DMS153 treated with DMSO at 0.1 percent for 48 hours (cell line): ENCODE measurements around the gene SERPINB11.
"Not testable (repeated sequence)": the region's sequence is repeated elsewhere in the genome, so short reads cannot be mapped to it uniquely, and the experiment has no call there.

Experiments used
- DNase-seq: peaks from one replicate; lab custom pipeline; 2025; ENCODE audit not compliant: unreplicated experiment; lab: John Stamatoyannopoulos, UW

SERPINB11 gene

DNA sequence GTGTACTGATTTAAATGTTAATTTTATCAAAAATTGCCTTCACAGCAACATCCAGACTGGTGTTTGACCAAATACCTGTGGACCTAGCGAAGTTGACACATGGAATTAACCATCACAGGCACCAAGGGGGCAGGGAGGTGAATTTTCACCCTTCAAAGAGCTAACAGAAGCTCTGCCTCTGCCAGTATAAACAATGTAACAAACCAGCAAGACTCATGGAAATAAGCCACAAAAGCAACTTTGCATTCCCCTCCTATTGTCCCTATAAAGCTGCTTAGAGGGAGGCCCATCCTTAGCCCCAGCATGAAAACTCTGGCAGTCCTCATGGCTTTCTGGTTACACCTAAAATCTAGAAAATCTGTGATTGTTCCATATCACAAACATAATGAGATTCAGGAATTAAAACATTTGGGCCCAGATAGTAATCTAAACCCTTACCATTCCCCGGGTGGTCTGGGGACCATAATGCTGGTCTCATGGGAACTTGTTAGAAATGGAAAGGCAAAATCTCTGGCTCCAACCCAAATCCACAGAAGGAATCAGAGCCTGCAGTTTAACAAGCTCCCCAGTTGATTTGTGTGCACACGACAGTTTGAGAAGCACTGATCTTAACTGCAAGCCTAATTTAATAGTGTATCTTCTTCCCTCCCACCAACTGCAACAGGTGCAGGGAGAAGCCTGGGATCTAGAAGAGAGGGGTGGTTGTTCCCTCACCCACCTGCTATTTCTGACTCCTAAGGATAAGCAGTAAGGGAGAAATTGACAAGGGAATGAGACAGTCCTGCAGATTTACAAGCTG, 23.1 kb downstream of the SERPINB11 start:
- no peak for DNase-seq

DNA sequence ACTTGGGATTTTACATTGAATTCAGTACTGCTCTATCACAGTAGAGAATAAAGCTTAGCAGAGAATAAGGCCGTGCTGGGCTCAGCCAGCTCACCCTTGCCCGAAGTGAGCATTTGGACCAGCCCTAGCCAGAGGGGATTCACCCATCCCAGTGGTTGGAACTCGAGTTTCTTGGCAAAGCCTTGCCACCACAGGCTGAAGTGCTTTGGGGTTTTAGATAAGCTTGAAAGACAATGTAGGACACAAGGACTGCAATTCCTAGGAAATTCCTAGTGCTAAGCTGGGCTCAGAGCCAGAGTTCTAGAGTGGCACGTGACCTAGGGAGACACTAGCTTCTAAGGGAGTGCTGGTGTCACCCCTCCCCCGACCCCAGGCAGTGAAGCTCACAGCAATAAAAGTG, 28.0 kb downstream of the SERPINB11 start:
- no peak for DNase-seq

DNA sequence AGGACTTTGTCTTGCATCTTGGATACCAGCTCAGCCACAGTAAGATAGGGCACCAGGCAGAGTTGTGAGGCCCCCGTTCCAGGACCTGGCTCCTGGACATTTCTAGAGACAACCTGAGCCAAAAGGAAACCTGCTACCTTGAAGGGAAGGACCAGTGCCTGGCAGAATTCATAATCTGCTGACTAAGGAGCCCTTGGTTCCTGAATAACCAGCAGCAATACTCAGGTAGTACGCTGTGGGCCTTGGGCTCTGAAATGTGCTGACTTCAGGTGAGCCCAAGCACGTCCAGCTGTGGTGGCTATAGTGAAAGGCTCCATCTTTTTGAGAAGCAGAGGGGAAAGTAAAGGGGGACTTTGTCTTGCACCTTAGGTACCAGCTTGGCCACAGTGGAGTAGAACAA, 28.5 kb downstream of the SERPINB11 start:
- no peak for DNase-seq

DNA sequence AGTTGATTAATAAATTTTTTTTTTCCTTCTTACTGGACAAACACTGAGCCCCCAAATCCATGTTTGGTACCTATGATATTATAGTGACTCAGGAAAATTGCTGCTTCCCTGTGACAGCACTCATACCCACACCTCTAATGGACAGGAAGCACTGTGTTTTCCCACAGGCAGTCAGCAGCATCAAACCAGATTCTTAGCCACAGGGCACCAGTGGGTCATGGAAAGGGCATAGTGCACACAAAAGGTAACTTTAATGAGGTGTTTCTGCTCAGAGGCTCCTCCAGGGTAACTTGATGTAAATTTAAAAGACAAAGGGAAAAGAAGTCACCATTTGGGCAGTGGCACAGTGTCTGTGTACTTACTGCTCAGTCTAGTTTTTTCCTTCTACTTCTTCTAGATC, 34.1 kb downstream of the SERPINB11 start:
- no peak for DNase-seq

DNA sequence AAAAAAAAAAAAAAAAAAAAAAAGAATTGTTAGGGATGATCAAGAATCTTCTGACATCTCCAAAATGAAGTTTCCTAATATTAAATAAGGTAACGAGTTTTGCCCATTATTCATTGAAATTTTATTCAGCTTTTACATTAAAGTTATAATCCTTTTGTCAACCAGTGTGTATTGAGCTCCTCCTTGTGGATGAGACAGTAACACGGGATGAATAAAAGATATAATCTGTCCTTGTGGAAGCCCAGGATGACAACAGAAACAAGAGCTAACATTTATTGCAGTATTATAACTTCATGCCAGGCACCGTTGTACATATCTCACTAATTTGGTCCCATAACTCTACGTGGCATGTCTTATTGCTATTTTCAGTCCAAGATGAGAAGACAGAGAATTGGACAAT, 39.0 kb downstream of the SERPINB11 start:
- DNase-seq: no peak

DNA sequence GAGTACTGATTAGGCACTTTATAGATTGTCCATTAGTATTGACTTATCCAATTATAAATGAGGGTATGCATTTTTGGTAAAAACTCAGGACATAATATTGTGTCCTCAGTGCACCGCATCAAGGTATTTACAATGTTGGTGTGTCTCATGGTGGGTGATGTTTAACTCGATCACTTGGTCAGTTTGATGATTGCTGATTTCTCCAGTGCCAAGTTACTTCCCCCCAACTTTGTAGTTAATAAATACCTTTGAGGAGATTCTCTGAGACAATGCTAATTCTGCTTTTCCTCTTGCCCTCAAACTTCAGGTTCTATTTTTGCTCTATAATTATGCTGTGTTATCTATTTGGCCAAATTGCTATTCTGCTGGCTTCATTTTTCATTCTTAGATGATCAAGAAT, 44.2 kb downstream of the SERPINB11 start:
- DNase-seq: no peak

DNA sequence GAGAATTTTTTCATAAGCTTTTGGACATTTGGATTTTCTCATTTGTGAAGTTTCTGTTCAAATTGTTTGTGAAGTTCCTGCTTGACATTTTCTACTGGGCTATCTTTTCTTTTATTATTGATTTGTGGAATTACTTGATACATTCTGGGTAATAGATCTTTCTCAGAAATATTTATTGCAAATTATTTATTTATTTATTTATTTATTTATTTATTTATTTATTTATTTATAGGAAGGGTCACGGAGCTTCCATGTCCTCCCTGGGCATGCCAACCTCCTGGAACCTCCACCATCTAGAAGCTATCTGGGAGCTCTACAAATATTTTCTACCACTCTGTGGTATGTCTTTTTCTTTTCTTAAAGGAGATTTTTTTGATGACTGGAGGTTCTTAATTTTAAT, 46.7 kb downstream of the SERPINB11 start:
- DNase-seq: no peak

DNA sequence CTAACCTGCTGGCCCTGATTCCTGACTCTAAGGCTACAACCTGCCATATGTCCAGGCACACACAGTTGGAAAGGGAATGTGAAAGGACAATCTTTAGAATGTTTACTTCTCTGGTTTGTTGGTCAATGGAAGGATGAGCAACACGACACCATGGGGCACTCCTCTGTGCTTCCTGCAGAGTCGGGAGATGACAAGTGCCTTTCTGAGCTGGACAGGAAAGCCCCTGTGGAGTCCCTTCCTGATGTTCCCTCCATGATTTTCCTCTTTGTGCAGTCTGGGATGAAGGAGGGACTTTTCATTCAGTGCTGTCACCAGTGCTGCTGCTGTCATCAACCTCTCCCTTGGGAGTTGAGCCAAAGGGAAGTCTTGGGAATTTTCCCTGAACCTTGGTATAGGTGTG, 49.9 kb downstream of the SERPINB11 start:
- DNase-seq: no peak

DNA sequence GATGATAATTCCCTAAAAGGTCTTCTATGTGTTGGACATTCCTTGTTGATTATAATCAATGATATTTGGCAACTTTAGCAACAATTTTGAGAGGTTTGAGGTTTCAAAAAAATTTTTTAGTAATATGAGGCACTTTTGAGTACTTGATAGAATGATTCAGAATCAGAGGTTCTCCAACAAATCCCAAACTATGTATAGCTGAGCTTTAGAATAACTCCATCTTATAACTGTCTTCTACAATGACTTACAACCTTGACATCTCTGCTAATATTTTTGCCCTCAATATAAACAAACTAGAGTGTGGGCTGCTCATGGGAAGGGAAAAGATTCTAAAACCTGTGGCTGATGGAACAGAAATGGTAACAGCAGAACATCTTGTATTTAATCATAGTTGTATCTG, 50.9 kb downstream of the SERPINB11 start:
- DNase-seq: no peak

DNA sequence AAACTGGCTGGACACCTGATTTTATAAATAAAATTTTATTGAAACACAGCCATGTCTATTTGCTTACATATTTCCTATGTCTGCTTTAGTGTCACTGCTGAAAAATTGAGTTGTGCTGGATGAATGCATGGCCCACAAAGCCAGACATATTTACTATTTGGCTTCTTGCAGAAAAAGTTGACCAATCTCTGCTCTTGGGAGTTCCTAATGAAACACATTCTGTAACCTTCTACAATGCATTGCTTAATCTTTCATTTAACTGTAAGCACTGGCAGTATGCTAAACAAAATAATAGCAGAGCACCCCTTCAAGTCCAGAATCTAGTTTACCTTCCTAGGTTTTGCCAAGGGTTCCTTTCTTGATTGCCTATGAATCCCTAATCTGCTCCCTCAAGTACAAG, 54.8 kb downstream of the SERPINB11 start:
- DNase-seq: no peak

DNA sequence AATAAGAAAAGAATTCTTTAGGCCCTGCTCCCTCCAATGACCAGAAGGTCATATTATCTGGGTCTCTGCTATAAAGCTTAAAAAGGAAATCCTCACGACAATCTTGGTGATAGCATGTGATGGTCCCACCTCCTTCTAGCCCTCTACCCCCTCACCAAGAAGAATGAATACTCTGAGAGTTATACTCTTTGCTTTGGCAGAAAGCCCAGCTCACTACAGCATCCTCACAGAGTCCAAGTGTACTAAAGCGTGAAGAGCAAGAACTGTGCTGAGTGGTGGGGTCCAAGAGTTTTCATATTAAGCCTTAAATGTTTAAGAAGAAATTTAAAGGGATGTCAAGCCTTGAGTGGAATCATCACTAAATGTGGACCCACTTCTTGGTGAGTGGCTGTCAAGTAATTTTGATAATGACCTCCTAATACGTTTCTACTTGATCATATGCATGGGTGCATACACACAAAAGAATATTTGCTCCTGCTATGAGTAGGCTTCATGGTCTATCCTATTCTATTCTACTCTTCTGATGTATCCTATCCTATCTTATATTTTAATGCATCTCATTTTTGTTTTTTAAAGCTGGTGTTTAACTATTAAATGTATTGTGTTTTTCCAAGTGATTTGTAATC, 56.0 kb downstream of the SERPINB11 start:
- DNase-seq: no peak

DNA sequence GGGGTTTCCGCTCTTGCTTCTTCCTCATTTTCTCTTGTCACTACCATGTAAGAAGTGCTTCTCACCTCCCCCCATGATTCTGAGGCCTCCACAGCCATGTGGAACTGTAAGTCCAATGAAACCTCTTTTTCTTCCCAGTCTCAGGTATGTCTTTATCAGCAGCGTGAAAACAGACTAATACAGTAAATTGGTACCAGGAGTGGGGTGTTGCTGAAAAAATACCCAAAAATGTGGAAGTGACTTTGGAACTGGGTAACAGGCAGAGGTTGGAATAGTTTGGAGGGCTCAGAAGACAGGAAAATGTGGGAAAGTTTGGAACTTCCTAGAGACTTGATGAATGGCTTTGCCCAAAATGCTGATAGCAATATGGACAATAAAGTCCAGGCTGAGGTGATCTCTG, 57.0 kb downstream of the SERPINB11 start:
- DNase-seq: not testable (repeated sequence)

DNA sequence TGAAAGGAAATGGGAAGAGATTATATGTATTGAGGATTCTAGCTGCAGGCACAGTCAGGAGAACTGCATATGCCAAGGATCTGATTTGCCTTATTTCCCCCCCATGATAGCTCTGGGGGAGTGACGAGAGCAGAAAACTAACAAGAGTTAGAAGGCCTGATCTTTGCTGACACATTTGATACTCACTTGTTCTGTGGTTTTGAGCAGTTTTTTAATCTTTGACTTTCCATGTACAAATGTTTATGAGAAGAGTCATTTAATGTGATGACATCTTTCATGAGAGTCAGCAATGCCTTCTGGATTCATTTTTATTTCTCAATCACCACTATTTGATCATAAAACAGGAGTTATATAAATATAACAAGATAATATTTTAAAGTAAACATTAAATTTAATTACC, 59.8 kb downstream of the SERPINB11 start:
- no peak for DNase-seq

DNA sequence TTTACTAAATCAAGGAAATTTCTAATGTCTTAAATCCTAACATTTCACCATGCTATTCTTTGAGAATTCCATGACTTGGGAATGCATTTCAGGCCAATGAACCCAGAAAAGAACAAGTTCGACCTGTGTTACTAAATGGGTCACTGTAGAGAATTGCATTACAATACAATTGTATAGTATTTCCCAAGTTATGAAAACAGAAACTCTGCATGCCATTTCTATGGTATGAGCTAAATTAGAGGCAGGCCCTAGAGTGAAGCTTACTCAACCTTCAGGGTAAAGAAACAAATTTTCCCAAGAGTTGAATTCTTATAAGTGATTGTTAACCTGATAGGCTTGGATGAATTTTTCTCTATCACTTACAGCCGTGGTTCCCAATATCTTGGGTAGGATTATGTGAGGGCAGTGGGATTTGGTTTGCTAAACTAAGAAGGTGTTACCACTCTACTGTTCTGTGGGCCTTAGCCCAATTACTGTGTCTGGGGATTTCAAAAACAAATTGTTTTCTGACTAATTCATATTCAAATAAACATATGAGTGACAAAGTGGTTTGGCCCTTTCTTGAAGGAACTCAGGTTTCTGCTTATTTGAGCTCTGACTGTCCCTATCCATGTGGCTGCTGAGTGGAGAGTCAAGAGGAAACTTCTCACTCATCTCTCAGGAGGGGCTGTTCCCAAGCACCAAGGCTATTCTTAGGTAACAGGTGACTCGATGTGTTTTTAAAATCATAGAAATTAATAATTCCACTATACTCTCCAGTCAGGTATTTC, 61.3 kb downstream of the SERPINB11 start:
- DNase-seq: no peak

DNA sequence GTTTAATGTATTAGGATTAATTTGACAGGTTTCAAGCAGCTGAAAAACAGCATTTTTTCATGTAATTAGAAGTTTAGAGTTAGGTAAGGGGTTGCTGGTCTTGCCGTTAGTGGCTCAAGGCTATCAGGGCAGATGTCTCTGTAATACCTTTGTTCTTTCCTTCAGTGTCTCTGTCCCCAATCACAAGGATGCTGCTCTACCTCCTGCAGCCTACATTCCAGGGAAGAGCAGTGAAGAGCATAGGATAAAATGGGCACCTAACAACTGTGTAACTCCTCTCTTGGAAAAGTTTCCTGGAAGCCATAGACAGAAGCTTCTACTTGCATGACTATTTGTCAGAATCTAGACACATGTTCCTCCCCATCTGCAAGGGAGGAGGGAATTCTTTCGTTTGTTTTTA, 63.1 kb downstream of the SERPINB11 start:
- DNase-seq: no peak
